GM23338 (cell line): ENCODE measurements around the gene ITGB2. TPM values are rescaled to one million over a fixed set of nuclear protein-coding genes. Genes with fewer than 3 reads are reported as not detected.

ENCODE experiments used
- ATAC-seq: fragments of 200-7000 bp; cut with Tn5 transposase; 3 replicates; pipeline ENCODE4 v1.9.1; 2020
- DNase-seq: peaks from one replicate; pipeline ENCODE4 v3.0.0-alpha.2; 2015; ENCODE audit warnings: low spot score
- H2AFZ ChIP-seq: fragments of 200-600 bp; sonication (generic); 2 replicates; pipeline ENCODE4 v1.8.0; 2016; ENCODE audit warnings: antibody characterized with exemption, mild to moderate bottlenecking, moderate library complexity
- H3F3A ChIP-seq: fragments of 200-600 bp; sonication (generic); replicated peaks from 2 replicates; pipeline ENCODE4 v1.8.0; 2017; ENCODE audit warnings: antibody characterized with exemption, mixed run types, low read depth
- H3K27ac ChIP-seq: fragments of 200-600 bp; sonication (generic); 2 replicates; pipeline ENCODE4 v1.6.1; 2016; ENCODE audit warnings: low read depth
- H3K27me3 ChIP-seq: fragments of 200-600 bp; sonication (generic); 2 replicates; pipeline ENCODE4 v1.8.0; 2016; ENCODE audit warnings: mild to moderate bottlenecking, mixed run types, moderate library complexity; ENCODE audit not compliant: insufficient read depth
- H3K36me3 ChIP-seq: fragments of 200-600 bp; sonication (generic); 2 replicates; pipeline ENCODE4 v1.8.0; 2016; ENCODE audit warnings: mild to moderate bottlenecking; ENCODE audit not compliant: insufficient read depth
- H3K4me1 ChIP-seq: fragments of 200-600 bp; sonication (generic); 2 replicates; pipeline ENCODE4 v1.8.0; 2016; ENCODE audit warnings: mild to moderate bottlenecking, moderate library complexity; ENCODE audit not compliant: insufficient read depth
- H3K4me2 ChIP-seq: fragments of 200-600 bp; sonication (generic); 2 replicates; pipeline ENCODE4 v1.7.1; 2017; ENCODE audit warnings: mixed run types
- H3K4me3 ChIP-seq: fragments of 200-600 bp; sonication (generic); 2 replicates; pipeline ENCODE4 v1.6.1; 2016; ENCODE audit warnings: mixed run types
- H3K79me2 ChIP-seq: fragments of 200-600 bp; sonication (generic); replicated peaks from 2 replicates; pipeline ENCODE4 v1.8.0; 2017; ENCODE audit warnings: mild to moderate bottlenecking; ENCODE audit not compliant: insufficient read depth
- H3K9me2 ChIP-seq: fragments of 200-600 bp; sonication (generic); 2 replicates; pipeline ENCODE4 v1.8.0; 2017; ENCODE audit not compliant: insufficient read depth
- H4K20me1 ChIP-seq: fragments of 200-600 bp; sonication (generic); replicated peaks from 2 replicates; pipeline ENCODE4 v1.8.0; 2017; ENCODE audit warnings: mild to moderate bottlenecking; ENCODE audit not compliant: insufficient read depth
- H3K27ac Mint-ChIP-seq: 2 replicates; pipeline ENCODE4 v1.8.0; 2020; ENCODE audit warnings: inconsistent platforms, mild to moderate bottlenecking, moderate library complexity, mixed read lengths
- H3K27me3 Mint-ChIP-seq: 3 replicates; pipeline ENCODE4 v1.8.0; 2022; ENCODE audit warnings: low read depth, mild to moderate bottlenecking, moderate library complexity, mixed read lengths, inconsistent platforms; ENCODE audit not compliant: insufficient read depth, poor library complexity
- H3K36me3 Mint-ChIP-seq: 3 replicates; pipeline ENCODE4 v1.8.0; 2021; ENCODE audit warnings: low read depth, mild to moderate bottlenecking, inconsistent platforms, moderate library complexity, mixed read lengths
- H3K4me1 Mint-ChIP-seq: 3 replicates; pipeline ENCODE4 v1.8.0; 2020; ENCODE audit warnings: mild to moderate bottlenecking, inconsistent platforms, mixed read lengths
- H3K4me3 Mint-ChIP-seq: 3 replicates; pipeline ENCODE4 v1.8.0; 2021; ENCODE audit warnings: moderate library complexity, mild to moderate bottlenecking, inconsistent platforms, mixed read lengths
- H3K9me3 Mint-ChIP-seq: 3 replicates; pipeline ENCODE4 v1.8.0; 2020; ENCODE audit warnings: moderate library complexity, mild to moderate bottlenecking, inconsistent platforms, mixed read lengths
- CREB1 ChIP-seq: fragments of 250-450 bp; sonication (Bioruptor Pico); IDR thresholded peaks from 2 replicates; pipeline ENCODE4 v1.5.0; 2020; ENCODE audit warnings: low read depth, mild to moderate bottlenecking, moderate library complexity
- EZH2 ChIP-seq: fragments of 200-600 bp; sonication (generic); IDR thresholded peaks from one replicate; pipeline ENCODE4 v1.8.0; 2017; ENCODE audit warnings: antibody characterized with exemption, mild to moderate bottlenecking, low read depth; ENCODE audit not compliant: unreplicated experiment
- EZH2phosphoT487 ChIP-seq: fragments of 200-600 bp; sonication (generic); IDR thresholded peaks from one replicate; pipeline ENCODE4 v1.8.1; 2018; ENCODE audit warnings: antibody characterized with exemption; ENCODE audit not compliant: unreplicated experiment
- JUNB ChIP-seq: IDR thresholded peaks from one replicate; pipeline ENCODE4 v1.6.1; 2016; ENCODE audit warnings: antibody characterized with exemption; ENCODE audit not compliant: unreplicated experiment
- NANOG ChIP-seq: IDR thresholded peaks from 2 replicates; pipeline ENCODE4 v1.6.1; 2016; ENCODE audit warnings: antibody characterized with exemption, borderline replicate concordance
- POLR2AphosphoS5 ChIP-seq: IDR thresholded peaks from 2 replicates; pipeline ENCODE4 v1.6.1; 2016; ENCODE audit warnings: antibody characterized with exemption, low read depth
- STAT1 ChIP-seq: IDR thresholded peaks from one replicate; pipeline ENCODE4 v1.6.1; 2016; ENCODE audit warnings: antibody characterized with exemption; ENCODE audit not compliant: unreplicated experiment
- ZNF114 ChIP-seq: fragments of 250-450 bp; sonication (Bioruptor Pico); IDR thresholded peaks from 2 replicates; pipeline ENCODE4 v1.5.0; 2020; ENCODE audit warnings: mild to moderate bottlenecking, moderate library complexity
- ZNF331 ChIP-seq: fragments of 250-450 bp; sonication (Bioruptor Pico); IDR thresholded peaks from 2 replicates; pipeline ENCODE4 v1.5.0; 2020; ENCODE audit warnings: low read depth, mild to moderate bottlenecking, moderate library complexity
- ZNF462 ChIP-seq: fragments of 250-450 bp; sonication (Bioruptor Pico); IDR thresholded peaks from 2 replicates; pipeline ENCODE4 v1.5.0; 2020; ENCODE audit warnings: mild to moderate bottlenecking, moderate library complexity
- polyA plus RNA-seq: library from polyadenylated mRNA; unstranded; fragments of >200 nt; fragmentation: Nextera tagmentation; extraction: Ambion mirVana; gene quantifications from 2 replicates; pipeline ENCODE4 v1.2.1, GENCODE V29; 2016
- total RNA-seq: library from RNA; depleted of rRNA; stranded (reverse); fragments of >200 nt; shearing (Covaris generic); gene quantifications from 2 replicates; pipeline ENCODE4 v1.2.3, GENCODE V29; 2014
- TF ChIP-seq, protein P1 (sequence below), 2 experiments: fragments of 200-600 bp in 1 of 2; sonication (generic) in 1 of 2; conservative IDR thresholded peaks; 2 replicates each; pipeline versions ENCODE4 v1.5.1 to v1.6.1; 2016 to 2017; ENCODE audit warnings: antibody characterized with exemption in 2 of 2, low read depth in 2 of 2, mild to moderate bottlenecking in 2 of 2, moderate library complexity in 1 of 2
- TF ChIP-seq, protein P2 (sequence below): IDR thresholded peaks from one replicate; pipeline ENCODE4 v1.6.1; 2018; ENCODE audit warnings: antibody characterized with exemption; ENCODE audit not compliant: unreplicated experiment

The ITGB2 gene
- total and polyA plus RNA-seq, 2 experiments from 2014 or later, result 0.44 to 0.63 TPM

- H3K79me2 ChIP-seq, result no peaks in the 10 kb centered on the region
- no peaks in the 10 kb centered on the region for H3K27me3 ChIP-seq
- TF ChIP-seq, protein P1, sequence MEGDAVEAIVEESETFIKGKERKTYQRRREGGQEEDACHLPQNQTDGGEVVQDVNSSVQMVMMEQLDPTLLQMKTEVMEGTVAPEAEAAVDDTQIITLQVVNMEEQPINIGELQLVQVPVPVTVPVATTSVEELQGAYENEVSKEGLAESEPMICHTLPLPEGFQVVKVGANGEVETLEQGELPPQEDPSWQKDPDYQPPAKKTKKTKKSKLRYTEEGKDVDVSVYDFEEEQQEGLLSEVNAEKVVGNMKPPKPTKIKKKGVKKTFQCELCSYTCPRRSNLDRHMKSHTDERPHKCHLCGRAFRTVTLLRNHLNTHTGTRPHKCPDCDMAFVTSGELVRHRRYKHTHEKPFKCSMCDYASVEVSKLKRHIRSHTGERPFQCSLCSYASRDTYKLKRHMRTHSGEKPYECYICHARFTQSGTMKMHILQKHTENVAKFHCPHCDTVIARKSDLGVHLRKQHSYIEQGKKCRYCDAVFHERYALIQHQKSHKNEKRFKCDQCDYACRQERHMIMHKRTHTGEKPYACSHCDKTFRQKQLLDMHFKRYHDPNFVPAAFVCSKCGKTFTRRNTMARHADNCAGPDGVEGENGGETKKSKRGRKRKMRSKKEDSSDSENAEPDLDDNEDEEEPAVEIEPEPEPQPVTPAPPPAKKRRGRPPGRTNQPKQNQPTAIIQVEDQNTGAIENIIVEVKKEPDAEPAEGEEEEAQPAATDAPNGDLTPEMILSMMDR (conservative IDR thresholded peaks at IDR 0.05; ENCODE audit: low read depth in 2 of 2), result no peak
- TF ChIP-seq POLR2AphosphoS5 (no peak), JUNB (no peak), ZNF462 (CRISPR knock-in tag) (no peak), STAT1 (no peak), EZH2 (no peak), ZNF331 (CRISPR knock-in tag) (no peak), NANOG (no peak), EZH2phosphoT487 (no peak), ZNF114 (no peak), CREB1 (CRISPR knock-in tag) (no peak)
- TF ChIP-seq, protein P2, sequence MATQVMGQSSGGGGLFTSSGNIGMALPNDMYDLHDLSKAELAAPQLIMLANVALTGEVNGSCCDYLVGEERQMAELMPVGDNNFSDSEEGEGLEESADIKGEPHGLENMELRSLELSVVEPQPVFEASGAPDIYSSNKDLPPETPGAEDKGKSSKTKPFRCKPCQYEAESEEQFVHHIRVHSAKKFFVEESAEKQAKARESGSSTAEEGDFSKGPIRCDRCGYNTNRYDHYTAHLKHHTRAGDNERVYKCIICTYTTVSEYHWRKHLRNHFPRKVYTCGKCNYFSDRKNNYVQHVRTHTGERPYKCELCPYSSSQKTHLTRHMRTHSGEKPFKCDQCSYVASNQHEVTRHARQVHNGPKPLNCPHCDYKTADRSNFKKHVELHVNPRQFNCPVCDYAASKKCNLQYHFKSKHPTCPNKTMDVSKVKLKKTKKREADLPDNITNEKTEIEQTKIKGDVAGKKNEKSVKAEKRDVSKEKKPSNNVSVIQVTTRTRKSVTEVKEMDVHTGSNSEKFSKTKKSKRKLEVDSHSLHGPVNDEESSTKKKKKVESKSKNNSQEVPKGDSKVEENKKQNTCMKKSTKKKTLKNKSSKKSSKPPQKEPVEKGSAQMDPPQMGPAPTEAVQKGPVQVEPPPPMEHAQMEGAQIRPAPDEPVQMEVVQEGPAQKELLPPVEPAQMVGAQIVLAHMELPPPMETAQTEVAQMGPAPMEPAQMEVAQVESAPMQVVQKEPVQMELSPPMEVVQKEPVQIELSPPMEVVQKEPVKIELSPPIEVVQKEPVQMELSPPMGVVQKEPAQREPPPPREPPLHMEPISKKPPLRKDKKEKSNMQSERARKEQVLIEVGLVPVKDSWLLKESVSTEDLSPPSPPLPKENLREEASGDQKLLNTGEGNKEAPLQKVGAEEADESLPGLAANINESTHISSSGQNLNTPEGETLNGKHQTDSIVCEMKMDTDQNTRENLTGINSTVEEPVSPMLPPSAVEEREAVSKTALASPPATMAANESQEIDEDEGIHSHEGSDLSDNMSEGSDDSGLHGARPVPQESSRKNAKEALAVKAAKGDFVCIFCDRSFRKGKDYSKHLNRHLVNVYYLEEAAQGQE, result no peak
- no peak for DNase-seq
- no peak overlapping the region for H3K27ac ChIP-seq
- H3K27me3 Mint-ChIP-seq, result peaks cover 12% of the 10 kb centered on the region
- H3K4me1 Mint-ChIP-seq, result peaks cover 7% of the 10 kb centered on the region
- no peaks in the 10 kb centered on the region; the same call in 2 of the 3 replicates for H3K36me3 Mint-ChIP-seq
- H3F3A ChIP-seq, result peaks cover 9% of the 10 kb centered on the region
- no peaks in the 10 kb centered on the region for H4K20me1 ChIP-seq
- H2AFZ ChIP-seq, result 0 out of 2 replicates have a peak overlapping the region, but pooled peaks have one; percentile 66
- no peak overlapping the region for H3K4me2 ChIP-seq
- H3K4me3 Mint-ChIP-seq, result no peak overlapping the region
- H3K27ac Mint-ChIP-seq, result no peak overlapping the region
- H3K4me3 ChIP-seq, result no peak overlapping the region
- no peaks in the 10 kb centered on the region for H3K36me3 ChIP-seq
- no peak for ATAC-seq
- H3K9me2 ChIP-seq, result no peaks in the 10 kb centered on the region
- no peaks in the 10 kb centered on the region; the same call in 2 of the 3 replicates for H3K9me3 Mint-ChIP-seq
- no peaks in the 10 kb centered on the region for H3K4me1 ChIP-seq
These were observed 21.6 kb downstream of the ITGB2 start for GRCh38 chr21:44898851-44899767.
